ENCODE measurements around the gene NTM. TPM values are rescaled to one million over a fixed set of nuclear protein-coding genes. Genes with fewer than 3 reads are reported as not detected.

The NTM gene
- total RNA-seq, 1 experiment from 2014 or later, result 9.9 TPM

- Histone ChIP-seq H4K20me1 (ENCODE audit: control insufficient read depth, insufficient read depth, insufficient read length) (no peaks in the 10 kb centered on the region), H3K14ac (ENCODE audit: insufficient read depth, low read length) (no peak overlapping the region), H3K23ac (ENCODE audit: insufficient read length, low read depth, low read length) (no peak overlapping the region), H3K9ac (ENCODE audit: extremely low read depth, insufficient read length, low read length) (no peak overlapping the region), H2BK15ac (ENCODE audit: low read depth, low read length) (no peak overlapping the region), H2BK12ac (ENCODE audit: insufficient read length, low read depth, low read length) (no peak overlapping the region), H3K56ac (ENCODE audit: insufficient read length, low read depth, low read length) (no peak overlapping the region), H3K4ac (ENCODE audit: low read depth, low read length) (no peak overlapping the region), H2BK20ac (ENCODE audit: low read depth, low read length, poor library complexity, severe bottlenecking) (no peak overlapping the region), H3K79me2 (ENCODE audit: insufficient read depth, low read length) (no peaks in the 10 kb centered on the region), H3T11ph (ENCODE audit: low read length) (no peak overlapping the region), H2BK5ac (ENCODE audit: insufficient read length, low read length) (no peak overlapping the region), H3K27me3 (ENCODE audit: insufficient read depth, low read length) (no peaks in the 10 kb centered on the region), H3K79me1 (ENCODE audit: insufficient read depth, low read depth, low read length, poor library complexity, severe bottlenecking) (no peaks in the 10 kb centered on the region), H4K5ac (ENCODE audit: insufficient read length, low read depth, low read length) (no peak overlapping the region), H3K18ac (ENCODE audit: insufficient read length, low read depth, low read length) (no peak overlapping the region), H4K91ac (ENCODE audit: insufficient read length, low read depth, low read length) (no peak overlapping the region), H2AK5ac (ENCODE audit: insufficient read length, low read length) (no peak overlapping the region), H3K4me1 (ENCODE audit: insufficient read depth, low read length) (no peaks in the 10 kb centered on the region; the same call in 1 of the 2 replicates), H4K8ac (replicated peaks; ENCODE audit: insufficient read length, low read depth, low read length) (no peak overlapping the region), H2BK120ac (ENCODE audit: low read depth, low read length, poor library complexity, severe bottlenecking) (no peak overlapping the region), H2AFZ (ENCODE audit: low read length) (no peak overlapping the region), H3K9me3 (ENCODE audit: control insufficient read depth, low read depth, low read length) (no peaks in the 10 kb centered on the region), H3K27ac (ENCODE audit: insufficient read length, low read depth, low read length) (no peak overlapping the region), H3K4me2 (ENCODE audit: insufficient read depth, insufficient read length, low read length) (no peak overlapping the region), H3K23me2 (ENCODE audit: insufficient read length, low read depth, low read length, poor library complexity, severe bottlenecking) (no peaks in the 10 kb centered on the region)
- peaks cover 6 to 10% of the 10 kb centered on the region in 2 experiments; a peak in 3 of 4 replicates for H3K4me1 Mint-ChIP-seq
- TF ChIP-seq CTCF (conservative IDR thresholded peaks at IDR 0.05), result no peak
- H3K27me3 Mint-ChIP-seq (ENCODE audit: low read depth), result no peaks in the 10 kb centered on the region
- H3K27ac Mint-ChIP-seq, result no peak overlapping the region
- WGBS (ENCODE audit: extremely low coverage, insufficient read length, low lambda C conversion rate), result no CpG with 5 or more reads among the region's 13 CpGs
- H3K4me3 Mint-ChIP-seq, result no peak overlapping the region
- H3K9me3 Mint-ChIP-seq, result no peaks in the 10 kb centered on the region
- no peak for DNase-seq
- peaks cover 0 to 2% (median 0%) of the 10 kb centered on the region in 3 experiments; a peak in 2 of 7 replicates for H3K36me3 Mint-ChIP-seq (ENCODE audit: insufficient read depth in 1 of 3, low read depth in 3 of 3)
Measured at GRCh38 chr11:131932584-131933325, 562.3 kb downstream of the NTM start.
